Mesenchymal stem cell (in vitro differentiated cells and primary cell): ENCODE data around the gene CIT.
A peak's percentile ranks its signal among the peaks of the same experiment; 100 is the strongest.

Experiments
- DNase-seq: peaks from one replicate; pipeline ENCODE4 v3.0.0-alpha.2; 2013
- H2AFZ ChIP-seq: one replicate; pipeline ENCODE4 v1.6.1; 2013; ENCODE audit warnings: low read depth, mild to moderate bottlenecking, control low read depth, inconsistent platforms, low read length, moderate library complexity
- H2AK5ac ChIP-seq: 2 replicates; pipeline ENCODE4 v1.6.1; 2013; ENCODE audit warnings: low read length, moderate library complexity, mild to moderate bottlenecking, inconsistent platforms; ENCODE audit not compliant: severe bottlenecking
- H2BK120ac ChIP-seq: one replicate; pipeline ENCODE4 v1.6.1; 2013; ENCODE audit warnings: low read depth, mild to moderate bottlenecking, inconsistent platforms, low read length, moderate library complexity
- H2BK12ac ChIP-seq, 2 experiments: one replicate each; pipeline ENCODE4 v1.6.1; 2013; ENCODE audit warnings: inconsistent platforms in 2 of 2, low read length in 2 of 2, mild to moderate bottlenecking in 2 of 2, moderate library complexity in 2 of 2, control low read depth in 1 of 2
- H2BK15ac ChIP-seq: one replicate; pipeline ENCODE4 v1.6.1; 2013; ENCODE audit warnings: mild to moderate bottlenecking, low read depth, inconsistent platforms; ENCODE audit not compliant: poor library complexity, severe bottlenecking
- H2BK5ac ChIP-seq: 2 replicates; pipeline ENCODE4 v1.6.1; 2013; ENCODE audit warnings: low read depth, mild to moderate bottlenecking, low read length, control low read depth, inconsistent platforms; ENCODE audit not compliant: poor library complexity, severe bottlenecking
- H3K14ac ChIP-seq, 2 experiments: one replicate each; pipeline ENCODE4 v1.6.1; 2013; ENCODE audit warnings: inconsistent platforms in 2 of 2, low read length in 2 of 2, control low read depth in 1 of 2, mild to moderate bottlenecking in 1 of 2, moderate library complexity in 1 of 2
- H3K18ac ChIP-seq, 2 experiments: one replicate each; pipeline ENCODE4 v1.6.1; 2013; ENCODE audit warnings: inconsistent platforms in 2 of 2, low read length in 2 of 2, control low read depth in 1 of 2, low read depth in 1 of 2, mild to moderate bottlenecking in 1 of 2
- H3K23ac ChIP-seq, 2 experiments: one replicate each; pipeline ENCODE4 v1.6.1; 2013; ENCODE audit warnings: inconsistent platforms in 2 of 2, low read length in 2 of 2, mild to moderate bottlenecking in 2 of 2, moderate library complexity in 2 of 2, control low read depth in 1 of 2
- H3K27ac ChIP-seq: 2 replicates; pipeline ENCODE4 v1.5.1; 2013; ENCODE audit warnings: mild to moderate bottlenecking, moderate library complexity, low read length, control low read depth, inconsistent platforms; ENCODE audit not compliant: poor library complexity, severe bottlenecking
- H3K27me3 ChIP-seq, 2 experiments: 2 replicates each; pipeline versions ENCODE4 v1.6.1 to v1.7.0; 2013; ENCODE audit warnings: low read length in 2 of 2, mild to moderate bottlenecking in 2 of 2, moderate library complexity in 2 of 2, control low read depth in 1 of 2, inconsistent platforms in 1 of 2; ENCODE audit not compliant: control insufficient read depth in 1 of 2, insufficient read depth in 1 of 2
- H3K36me3 ChIP-seq, 2 experiments: 2 replicates each; pipeline versions ENCODE4 v1.6.1 to v1.7.0; 2013; ENCODE audit warnings: low read length in 2 of 2, control low read depth in 1 of 2, inconsistent platforms in 1 of 2, low read depth in 1 of 2, mild to moderate bottlenecking in 1 of 2; ENCODE audit not compliant: insufficient read depth in 2 of 2, control insufficient read depth in 1 of 2
- H3K4ac ChIP-seq, 2 experiments: one replicate each; pipeline ENCODE4 v1.6.1; 2013; ENCODE audit warnings: inconsistent platforms in 2 of 2, low read length in 2 of 2, mild to moderate bottlenecking in 2 of 2, moderate library complexity in 2 of 2, control low read depth in 1 of 2, low read depth in 1 of 2
- H3K4me1 ChIP-seq: 2 replicates; pipeline ENCODE4 v1.6.1; 2013; ENCODE audit warnings: low read depth, low read length, control low read depth; ENCODE audit not compliant: control insufficient read depth, insufficient read depth
- H3K4me2 ChIP-seq: 2 replicates; pipeline ENCODE4 v1.6.1; 2013; ENCODE audit warnings: low read length, mild to moderate bottlenecking, inconsistent platforms; ENCODE audit not compliant: poor library complexity, severe bottlenecking
- H3K4me3 ChIP-seq, 2 experiments: 2 replicates each; pipeline versions ENCODE4 v1.5.1 to v1.7.0; 2013; ENCODE audit warnings: low read length in 2 of 2, mild to moderate bottlenecking in 2 of 2, control low read depth in 1 of 2, low read depth in 1 of 2; ENCODE audit not compliant: insufficient read depth in 1 of 2
- H3K79me1 ChIP-seq: replicated peaks from 2 replicates; pipeline ENCODE4 v1.6.1; 2013; ENCODE audit warnings: mild to moderate bottlenecking, control low read depth, low read length, inconsistent platforms; ENCODE audit not compliant: poor library complexity, severe bottlenecking
- H3K9ac ChIP-seq: 2 replicates; pipeline ENCODE4 v1.7.0; 2013; ENCODE audit warnings: mild to moderate bottlenecking, low read length, moderate library complexity
- H3K9me3 ChIP-seq: 2 replicates; pipeline ENCODE4 v1.7.0; 2013; ENCODE audit warnings: mild to moderate bottlenecking, low read length; ENCODE audit not compliant: control insufficient read depth
- H4K8ac ChIP-seq: one replicate; pipeline ENCODE4 v1.6.1; 2013; ENCODE audit warnings: inconsistent platforms, mild to moderate bottlenecking, low read length, moderate library complexity
- H4K91ac ChIP-seq: one replicate; pipeline ENCODE4 v1.6.1; 2013; ENCODE audit warnings: mild to moderate bottlenecking, low read length, inconsistent platforms
- WGBS: methylation state at CpG from one replicate; pipeline ENCODE4 v1.1.7; 2013; ENCODE audit warnings: mixed read lengths; 5-methylcytosine and 5-hydroxymethylcytosine counted together

The CIT gene

DNA sequence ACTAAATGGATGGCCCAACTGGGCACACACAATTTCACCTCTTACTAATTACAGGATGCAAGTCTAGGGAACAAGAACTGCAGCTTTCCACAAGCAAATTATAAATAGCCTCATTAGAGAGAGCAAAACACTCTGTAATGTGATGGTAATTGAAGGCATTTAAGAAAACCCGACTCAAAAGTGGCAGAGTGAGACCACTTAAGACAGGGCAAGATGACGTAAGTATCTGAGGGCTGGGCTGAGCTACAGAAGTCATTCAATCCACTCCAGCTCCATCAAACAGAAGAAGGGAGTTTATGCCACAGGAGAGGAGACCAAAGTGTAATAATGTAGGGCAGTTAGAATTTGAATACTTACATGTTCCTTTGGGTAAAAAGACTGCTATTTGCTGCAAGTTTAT, 118.9 kb downstream of the CIT start:
- Histone ChIP-seq H3K27ac (no peak overlapping the region), H3K36me3 (peaks cover 9 to 79% of the 10 kb centered on the region in 2 experiments), H3K9ac (no peak overlapping the region), H4K8ac (no peak overlapping the region), H2BK15ac (no peak overlapping the region), H3K23ac (no peak overlapping the region), H3K79me1 (no peaks in the 10 kb centered on the region), H2BK120ac (no peak overlapping the region), H3K4ac (no peak overlapping the region), H3K9me3 (no peaks in the 10 kb centered on the region), H3K18ac (no peak overlapping the region), H2AFZ (no peak overlapping the region), H3K4me1 (no peaks in the 10 kb centered on the region), H2AK5ac (no peak overlapping the region), H3K4me3 (no peak overlapping the region), H3K27me3 (no peaks in the 10 kb centered on the region), H4K91ac (no peak overlapping the region), H3K14ac (no peak overlapping the region), H2BK5ac (no peak overlapping the region), H3K4me2 (no peak overlapping the region), H2BK12ac (no peak overlapping the region)
- no peak for DNase-seq
- 92% methylated on average over 2 of the region's 2 CpGs for WGBS

DNA sequence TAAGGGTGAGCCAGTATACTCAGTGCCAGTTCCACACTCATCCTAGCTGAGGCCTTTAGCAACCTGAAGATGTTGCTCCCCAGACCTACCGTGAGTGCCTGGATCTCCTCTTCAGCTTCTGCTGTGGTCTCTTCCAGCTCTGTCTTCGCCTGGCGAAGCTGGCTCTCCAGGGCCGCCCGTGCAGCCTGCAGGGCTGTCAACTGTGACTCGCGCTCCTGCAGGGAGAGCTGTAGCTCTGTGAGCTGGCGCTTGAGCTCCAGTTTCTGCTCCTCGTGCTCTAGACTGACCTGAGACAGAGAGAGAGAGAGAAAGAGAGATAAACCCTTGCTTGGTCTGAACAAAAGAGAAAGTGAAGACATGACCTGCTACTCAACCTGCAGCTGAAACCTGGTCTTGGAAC, 125.2 kb downstream of the CIT start:
- Histone ChIP-seq H3K9ac (no peak overlapping the region), H2AFZ (peak overlapping the region; percentile 1), H3K79me1 (no peaks in the 10 kb centered on the region), H4K8ac (no peak overlapping the region), H3K36me3 (peaks cover 4 to 83% of the 10 kb centered on the region in 2 experiments), H3K4ac (no peak overlapping the region), H2BK5ac (no peak overlapping the region), H3K14ac (no peak overlapping the region), H3K27me3 (no peaks in the 10 kb centered on the region), H2BK120ac (no peak overlapping the region), H2BK15ac (no peak overlapping the region), H3K4me3 (no peak overlapping the region), H4K91ac (no peak overlapping the region), H3K9me3 (peaks cover 12% of the 10 kb centered on the region), H3K4me1 (peaks cover 2% of the 10 kb centered on the region), H3K23ac (no peak overlapping the region), H3K27ac (no peak overlapping the region), H2BK12ac (no peak overlapping the region), H2AK5ac (no peak overlapping the region), H3K4me2 (no peak overlapping the region), H3K18ac (no peak overlapping the region)
- WGBS = 95% methylated on average over 9 of the region's 9 CpGs
- no peak for DNase-seq

DNA sequence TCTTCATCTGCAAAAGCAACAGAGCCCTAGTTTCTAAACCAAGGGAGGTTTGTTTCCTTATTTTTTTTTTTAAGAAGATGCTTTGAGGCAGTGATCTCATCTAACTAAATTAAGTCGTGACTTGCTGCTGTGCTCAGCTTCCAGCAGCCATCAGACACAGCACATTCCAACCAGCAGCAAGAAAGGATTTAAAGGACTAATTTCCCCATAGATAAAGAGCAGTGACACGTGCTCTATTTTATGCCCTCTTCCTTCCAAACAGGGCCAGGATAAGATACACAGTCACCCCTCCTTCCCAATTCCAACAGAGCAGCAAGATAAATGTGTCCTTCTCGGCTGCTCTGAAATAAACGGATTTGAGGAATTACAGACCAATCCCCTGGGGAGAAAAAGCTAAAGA, 127.5 kb downstream of the CIT start:
- Histone ChIP-seq H3K14ac (no peak overlapping the region), H3K36me3 (peaks cover 0 to 71% of the 10 kb centered on the region in 2 experiments), H3K18ac (no peak overlapping the region), H3K27ac (no peak overlapping the region), H3K4ac (no peak overlapping the region), H3K4me1 (peaks cover 2% of the 10 kb centered on the region), H2AK5ac (no peak overlapping the region), H2BK5ac (no peak overlapping the region), H2BK12ac (no peak overlapping the region), H3K9ac (no peak overlapping the region), H4K8ac (no peak overlapping the region), H3K4me2 (no peak overlapping the region), H2BK120ac (no peak overlapping the region), H3K79me1 (no peaks in the 10 kb centered on the region), H3K27me3 (no peaks in the 10 kb centered on the region), H3K4me3 (no peak overlapping the region), H2AFZ (no peak overlapping the region), H4K91ac (no peak overlapping the region), H3K23ac (no peak overlapping the region), H3K9me3 (peaks cover 34% of the 10 kb centered on the region), H2BK15ac (no peak overlapping the region)
- DNase-seq = peak; percentile 13
- WGBS = 29% methylated on average over 4 of the region's 4 CpGs

DNA sequence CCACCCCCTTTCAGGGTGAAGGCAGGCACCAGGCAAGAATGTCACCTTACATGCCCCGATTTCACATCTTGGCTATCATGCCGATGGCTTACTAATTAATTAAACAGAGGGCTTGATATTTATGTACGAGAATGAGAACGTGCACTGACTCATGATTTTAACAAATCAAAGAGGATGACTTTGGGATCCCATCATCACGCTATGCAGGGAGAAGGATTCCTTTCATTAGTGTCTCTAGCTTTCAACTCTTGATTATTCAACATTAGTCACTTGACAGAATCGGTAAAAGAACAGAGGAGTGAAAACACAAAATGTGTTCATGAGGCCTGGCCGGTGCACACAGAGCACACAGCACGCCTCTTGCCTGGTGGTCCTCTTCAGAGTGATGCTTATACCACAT, 128.6 kb downstream of the CIT start:
- Histone ChIP-seq H3K9ac (no peak overlapping the region), H2AFZ (no peak overlapping the region)

More for the DNA sequence above, 128.6 kb downstream of the CIT start:
- H2BK5ac ChIP-seq = no peak overlapping the region
- 93% methylated on average over 8 of the region's 8 CpGs for WGBS
- DNase-seq = no peak
- H2BK15ac ChIP-seq = no peak overlapping the region
- no peak overlapping the region for H4K91ac ChIP-seq
- H3K23ac ChIP-seq = no peak overlapping the region
- no peak overlapping the region for H3K27ac ChIP-seq
- no peaks in the 10 kb centered on the region for H3K79me1 ChIP-seq
- no peak overlapping the region for H2BK120ac ChIP-seq
- peaks cover 45% of the 10 kb centered on the region for H3K9me3 ChIP-seq
- H2BK12ac ChIP-seq = no peak overlapping the region
- peak overlapping the region in 1 of 2 experiments; percentile 12 for H3K4me3 ChIP-seq
- H3K4me2 ChIP-seq = no peak overlapping the region
- H3K4me1 ChIP-seq = peaks cover 2% of the 10 kb centered on the region
- H4K8ac ChIP-seq = no peak overlapping the region
- peaks cover 0 to 69% of the 10 kb centered on the region in 2 experiments for H3K36me3 ChIP-seq
- H3K18ac ChIP-seq = no peak overlapping the region
- no peaks in the 10 kb centered on the region for H3K27me3 ChIP-seq
- H3K14ac ChIP-seq = no peak overlapping the region
- no peak overlapping the region for H3K4ac ChIP-seq
- no peak overlapping the region for H2AK5ac ChIP-seq
